Measurements from ENCODE around the gene TCFL5.
"Not testable (repeated sequence)": the region's sequence is repeated elsewhere in the genome, so short reads cannot be mapped to it uniquely, and the experiment has no call there.

TCFL5 gene

DNA sequence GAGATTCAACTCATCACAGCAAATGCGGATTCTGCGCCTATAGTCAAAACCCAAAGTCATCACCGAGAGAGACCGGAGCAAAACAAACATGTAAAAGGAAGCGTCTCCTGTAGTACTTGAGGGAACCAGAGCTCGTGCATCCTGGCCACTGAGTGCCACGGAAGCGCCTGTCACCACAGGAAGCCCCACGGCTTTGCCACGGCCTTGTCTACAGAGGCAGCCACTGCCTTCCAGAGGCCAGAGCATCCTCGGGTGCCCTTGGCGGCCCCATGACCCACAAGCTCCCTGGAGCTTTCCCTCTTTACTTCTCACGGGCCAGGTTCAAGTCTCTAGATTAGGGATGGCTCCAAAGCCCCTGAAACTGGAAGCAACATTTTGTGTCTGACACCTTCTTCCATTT is 7.5 kb downstream of the TCFL5 start:
- DNase-seq (ENCODE audit: low read depth): no peak

DNA sequence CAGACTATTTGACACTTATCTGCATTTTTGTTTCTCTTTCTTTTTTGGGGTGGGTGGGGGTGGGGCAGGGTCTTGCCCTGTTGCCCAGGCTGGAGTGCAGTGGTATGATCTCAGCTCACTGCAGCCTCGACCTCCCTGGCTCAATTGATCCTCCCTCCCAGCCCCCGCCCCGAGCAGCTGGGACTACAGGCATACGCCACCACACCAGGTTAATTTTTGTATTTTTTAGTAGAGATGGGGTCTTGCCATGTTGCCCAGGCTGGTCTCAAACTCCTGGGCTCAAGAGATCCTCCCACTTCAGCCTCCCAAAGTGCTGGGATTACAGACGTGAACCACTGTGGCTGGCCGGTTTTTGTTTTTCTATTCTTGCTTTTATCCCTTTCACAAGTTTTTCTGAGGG is 8.3 kb downstream of the TCFL5 start:
- not testable (repeated sequence) for DNase-seq (ENCODE audit: low read depth)

DNA sequence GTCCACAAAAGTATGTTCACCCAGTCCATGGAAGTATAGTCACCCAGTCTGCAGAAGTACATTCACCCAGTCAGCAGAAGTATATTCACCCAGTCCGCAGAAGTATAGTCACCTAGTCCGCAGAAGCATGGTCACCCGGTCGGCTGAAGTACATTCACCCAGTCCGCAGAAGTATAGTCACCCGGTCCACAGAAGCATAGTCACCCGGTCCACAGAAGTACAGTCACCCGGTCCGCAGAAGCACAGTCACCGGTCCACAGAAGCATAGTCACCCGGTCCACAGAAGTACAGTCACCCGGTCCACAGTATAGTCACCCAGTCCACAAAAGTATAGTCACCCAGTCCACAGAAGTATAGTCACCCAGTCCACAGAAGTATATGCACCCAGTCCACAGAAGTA is 8.8 kb downstream of the TCFL5 start:
- DNase-seq (ENCODE audit: low read depth): no peak

GRCh38 chr20:62852196-62852595 is 9.4 kb downstream of the TCFL5 start:
- no peak for DNase-seq (ENCODE audit: low read depth)

DNA sequence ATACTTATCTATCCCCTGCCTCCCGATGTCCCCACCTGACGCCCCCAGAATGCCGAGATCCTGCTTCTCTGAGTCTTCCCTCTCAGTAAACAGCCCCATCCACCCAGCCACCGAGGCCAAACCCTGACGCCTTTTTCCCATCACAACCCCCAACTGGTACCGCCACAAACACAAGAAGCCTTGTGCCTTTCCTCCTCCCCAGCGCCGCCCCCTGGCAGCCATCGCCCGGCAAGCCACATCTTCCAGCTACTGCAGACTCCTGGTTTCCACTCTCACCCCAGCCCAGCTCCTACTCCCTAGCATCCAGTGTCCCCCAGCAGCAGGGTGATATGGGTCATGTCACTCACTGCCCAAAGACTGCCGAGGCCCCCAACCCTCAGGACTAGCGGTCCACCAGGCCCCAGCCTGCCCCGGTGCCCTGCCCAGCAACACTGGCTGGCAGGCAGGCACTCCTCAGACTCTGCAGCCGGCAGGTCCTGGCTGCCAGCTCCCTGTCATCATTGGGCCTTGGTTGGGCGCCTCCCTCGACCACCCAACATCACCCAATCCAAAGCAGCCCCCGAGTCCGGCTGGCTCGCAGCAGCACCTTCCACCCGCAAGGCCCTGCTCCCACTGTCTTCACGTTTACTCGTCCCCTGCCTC is 11.2 kb downstream of the TCFL5 start:
- DNase-seq (ENCODE audit: low read depth): no peak

DNA sequence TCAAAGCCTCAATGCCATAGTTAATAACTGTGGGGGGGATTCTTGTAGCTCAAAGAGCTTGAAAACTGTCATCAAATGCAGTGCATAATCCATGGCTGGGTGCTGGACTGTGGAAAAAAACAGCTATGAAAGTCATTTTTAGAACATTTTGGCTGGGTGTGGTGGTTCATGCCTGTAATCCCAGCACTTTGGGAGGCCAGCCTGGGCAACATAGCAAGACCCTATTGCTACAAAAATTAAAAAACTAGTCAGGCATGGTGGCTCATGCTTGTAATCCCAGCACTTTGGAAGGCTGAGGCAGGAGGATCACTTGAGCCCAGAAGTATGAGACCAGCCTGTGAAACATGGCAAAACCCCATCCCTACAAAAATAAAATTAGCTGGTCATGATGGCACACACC is 12.2 kb downstream of the TCFL5 start:
- DNase-seq (ENCODE audit: low read depth): no peak

GRCh38 chr20:62848917-62849316 is 12.7 kb downstream of the TCFL5 start:
- not testable (repeated sequence) for DNase-seq (ENCODE audit: low read depth)

GRCh38 chr20:62846166-62846890 is 15.3 kb downstream of the TCFL5 start:
- no peak for DNase-seq (ENCODE audit: low read depth)

DNA sequence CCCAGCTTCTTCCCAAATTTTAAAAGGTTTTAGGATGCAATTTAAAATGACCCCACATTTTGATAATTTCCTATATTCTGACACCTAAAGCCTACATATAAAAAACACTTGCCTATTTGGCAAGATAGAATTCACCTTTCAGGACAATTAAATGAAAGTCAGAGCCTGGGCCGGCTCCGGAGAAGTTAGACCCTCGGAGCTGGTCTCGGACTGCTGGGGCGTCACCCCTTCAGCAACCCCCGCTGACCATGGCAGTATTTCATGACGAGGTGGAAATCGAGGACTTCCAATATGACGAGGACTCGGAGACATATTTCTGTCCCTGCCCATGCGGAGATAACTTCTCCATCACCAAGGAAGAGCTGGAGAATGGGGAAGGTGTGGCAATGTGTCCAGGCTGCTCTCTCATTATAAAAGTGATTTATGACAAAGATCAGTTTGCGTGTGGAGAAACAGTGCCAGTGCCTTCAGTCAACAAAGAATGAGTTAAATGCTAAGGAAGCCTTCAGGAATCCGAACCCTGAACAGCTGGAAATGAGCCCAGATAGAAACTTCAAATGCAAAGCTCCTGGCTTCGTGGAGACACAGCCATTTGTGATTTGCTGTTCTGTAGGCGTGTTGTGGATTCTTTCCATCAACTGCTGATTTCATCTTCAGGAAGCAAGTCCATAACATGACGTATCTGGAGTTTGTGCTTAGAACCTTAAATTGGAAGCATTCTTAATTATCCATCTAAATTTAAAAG is 16.0 kb downstream of the TCFL5 start:
- no peak for DNase-seq (ENCODE audit: low read depth)

GRCh38 chr20:62844182-62844581 is 17.4 kb downstream of the TCFL5 start:
- no peak for DNase-seq (ENCODE audit: low read depth)

DNA sequence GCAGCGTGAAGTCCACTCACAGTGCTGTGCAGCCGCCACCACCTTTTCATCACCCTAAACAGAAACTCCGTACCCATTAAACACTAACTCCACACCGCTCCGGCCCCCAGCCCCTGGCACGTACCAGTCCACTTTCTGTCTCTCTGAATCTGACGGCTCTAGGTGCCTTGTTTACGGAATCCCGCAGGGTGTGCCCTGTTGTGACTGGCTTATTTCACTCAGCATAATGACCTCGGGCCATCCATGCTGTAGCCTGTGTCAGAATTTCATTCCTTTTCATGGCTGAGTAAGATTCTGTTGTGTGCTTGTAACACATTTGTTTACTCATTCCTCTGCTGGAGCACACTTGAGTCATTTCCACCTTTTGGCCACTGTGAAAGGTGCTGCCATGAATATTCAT is 18.0 kb downstream of the TCFL5 start:
- no peak for DNase-seq (ENCODE audit: low read depth)

GRCh38 chr20:62841705-62842212 is 19.9 kb downstream of the TCFL5 start:
- DNase-seq (ENCODE audit: low read depth): no peak

DNA sequence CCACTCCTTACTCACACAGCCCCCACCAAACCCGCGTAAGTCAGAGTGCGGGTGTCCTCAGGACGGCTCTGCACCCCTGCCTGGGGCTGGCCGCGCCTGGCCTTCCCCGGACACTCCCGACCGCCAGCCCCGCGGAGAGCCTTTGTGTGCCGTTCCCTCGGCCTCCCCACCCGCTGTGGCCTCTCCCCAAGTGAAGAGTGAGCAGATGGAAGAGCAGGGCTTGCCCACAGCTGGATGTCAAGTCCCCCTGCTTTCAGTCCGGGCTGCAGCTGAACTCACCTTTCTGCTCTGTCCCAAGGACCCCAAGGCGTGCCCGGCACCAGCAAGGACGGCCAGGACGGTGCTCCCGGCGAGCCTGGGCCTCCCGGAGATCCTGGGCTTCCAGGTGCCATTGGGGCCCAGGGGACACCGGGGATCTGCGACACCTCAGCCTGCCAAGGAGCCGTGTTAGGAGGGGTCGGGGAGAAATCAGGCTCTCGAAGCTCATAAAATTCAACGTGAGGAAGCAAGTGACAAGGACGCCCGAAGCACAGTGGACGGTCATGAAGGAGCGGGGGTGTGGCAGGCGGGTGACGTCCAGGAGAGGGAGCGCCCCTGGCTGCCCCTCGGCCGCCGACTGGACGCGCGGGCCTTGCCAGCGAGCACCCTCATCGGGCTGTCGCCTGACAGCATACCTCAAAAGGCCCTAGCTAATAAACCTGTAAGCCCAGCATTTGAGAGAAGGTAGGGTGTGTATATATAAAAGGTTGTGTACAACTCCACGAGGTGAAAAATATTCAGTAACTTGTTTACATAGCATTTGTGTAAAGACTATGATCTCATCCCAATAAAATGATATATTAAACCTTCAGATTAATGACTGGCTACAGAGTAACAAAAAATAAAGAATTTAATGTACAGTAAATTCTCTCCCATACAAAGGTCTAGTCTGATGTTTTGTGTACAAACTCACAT is 21.1 kb downstream of the TCFL5 start:
- DNase-seq (ENCODE audit: low read depth): no peak

DNA sequence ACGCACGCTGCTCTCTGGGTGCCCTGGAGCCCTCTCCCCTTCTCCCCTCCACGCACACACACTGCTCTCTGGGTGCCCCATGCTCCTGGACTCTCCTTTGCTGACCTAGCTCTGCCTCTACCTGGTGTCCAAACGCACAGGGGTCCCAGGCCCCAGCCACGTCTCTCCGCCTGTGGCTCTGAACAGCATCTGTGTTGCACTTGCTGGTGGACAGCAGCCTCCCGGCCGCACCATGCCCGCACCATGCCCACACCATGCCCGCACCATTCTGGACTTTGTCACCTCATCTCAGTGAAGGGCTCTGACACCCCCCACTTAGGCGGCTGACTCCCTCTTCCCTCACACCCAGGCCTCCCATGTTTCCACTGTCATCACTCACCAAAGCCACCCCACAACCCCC is 21.8 kb downstream of the TCFL5 start:
- DNase-seq (ENCODE audit: low read depth): no peak

DNA sequence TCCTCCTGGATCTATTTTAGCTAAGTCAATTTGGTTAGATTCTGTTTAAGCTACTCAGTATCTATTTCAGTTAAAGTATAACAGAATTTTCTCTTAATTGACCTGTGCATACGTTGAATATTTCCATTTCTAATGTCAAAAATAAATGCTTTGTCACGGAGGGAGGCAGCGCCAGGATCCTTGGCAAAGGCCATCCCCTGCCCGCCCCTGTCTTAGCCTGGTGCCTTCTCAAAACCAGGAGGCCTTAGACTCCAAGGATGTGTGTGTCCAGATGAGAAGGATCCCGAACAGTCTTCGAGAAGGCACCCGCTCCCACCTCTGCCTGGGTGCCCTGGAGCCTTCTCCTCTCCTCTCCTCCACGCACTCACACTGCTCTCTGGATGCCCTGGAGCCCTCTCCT is 22.4 kb downstream of the TCFL5 start:
- DNase-seq (ENCODE audit: low read depth): no peak

GRCh38 chr20:62838128-62838891 is 23.3 kb downstream of the TCFL5 start:
- peak; percentile 46 for DNase-seq (ENCODE audit: low read depth)

- DNase-seq (ENCODE audit: low read depth): no peak
Observed at GRCh38 chr20:62837790-62838127, 23.9 kb downstream of the TCFL5 start.

GRCh38 chr20:62836967-62837490 is 24.6 kb downstream of the TCFL5 start:
- DNase-seq (ENCODE audit: low read depth): no peak

GRCh38 chr20:62835931-62836861 is 25.4 kb downstream of the TCFL5 start:
- DNase-seq (ENCODE audit: low read depth): no peak

All from fibroblast of gingiva (primary cell).